ENCODE data around the gene RELN.

Gene RELN

DNA sequence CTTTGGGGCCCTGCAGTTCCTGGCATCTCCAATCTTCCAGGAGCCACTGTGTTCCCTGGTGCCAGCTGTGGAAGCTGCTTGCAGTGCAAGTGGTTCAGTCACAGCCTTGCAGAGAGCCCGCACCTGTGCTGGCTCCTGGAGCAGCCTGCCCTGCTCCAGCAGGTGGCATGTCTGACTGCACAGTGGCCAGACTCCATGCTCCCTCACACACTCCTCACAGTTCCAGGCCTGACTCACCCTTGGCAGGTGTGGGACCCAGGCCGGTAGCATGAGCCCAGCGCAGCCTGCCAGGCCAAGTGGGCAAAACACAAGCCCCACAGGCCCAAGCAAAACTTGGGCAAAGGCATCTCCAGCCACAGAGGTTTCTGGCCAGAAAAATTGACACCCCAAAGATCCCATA, 33.6 kb upstream of the RELN start:
- TF ChIP-seq, protein P1, sequence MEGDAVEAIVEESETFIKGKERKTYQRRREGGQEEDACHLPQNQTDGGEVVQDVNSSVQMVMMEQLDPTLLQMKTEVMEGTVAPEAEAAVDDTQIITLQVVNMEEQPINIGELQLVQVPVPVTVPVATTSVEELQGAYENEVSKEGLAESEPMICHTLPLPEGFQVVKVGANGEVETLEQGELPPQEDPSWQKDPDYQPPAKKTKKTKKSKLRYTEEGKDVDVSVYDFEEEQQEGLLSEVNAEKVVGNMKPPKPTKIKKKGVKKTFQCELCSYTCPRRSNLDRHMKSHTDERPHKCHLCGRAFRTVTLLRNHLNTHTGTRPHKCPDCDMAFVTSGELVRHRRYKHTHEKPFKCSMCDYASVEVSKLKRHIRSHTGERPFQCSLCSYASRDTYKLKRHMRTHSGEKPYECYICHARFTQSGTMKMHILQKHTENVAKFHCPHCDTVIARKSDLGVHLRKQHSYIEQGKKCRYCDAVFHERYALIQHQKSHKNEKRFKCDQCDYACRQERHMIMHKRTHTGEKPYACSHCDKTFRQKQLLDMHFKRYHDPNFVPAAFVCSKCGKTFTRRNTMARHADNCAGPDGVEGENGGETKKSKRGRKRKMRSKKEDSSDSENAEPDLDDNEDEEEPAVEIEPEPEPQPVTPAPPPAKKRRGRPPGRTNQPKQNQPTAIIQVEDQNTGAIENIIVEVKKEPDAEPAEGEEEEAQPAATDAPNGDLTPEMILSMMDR (IDR thresholded peaks at IDR 0.05), result no peak

DNA sequence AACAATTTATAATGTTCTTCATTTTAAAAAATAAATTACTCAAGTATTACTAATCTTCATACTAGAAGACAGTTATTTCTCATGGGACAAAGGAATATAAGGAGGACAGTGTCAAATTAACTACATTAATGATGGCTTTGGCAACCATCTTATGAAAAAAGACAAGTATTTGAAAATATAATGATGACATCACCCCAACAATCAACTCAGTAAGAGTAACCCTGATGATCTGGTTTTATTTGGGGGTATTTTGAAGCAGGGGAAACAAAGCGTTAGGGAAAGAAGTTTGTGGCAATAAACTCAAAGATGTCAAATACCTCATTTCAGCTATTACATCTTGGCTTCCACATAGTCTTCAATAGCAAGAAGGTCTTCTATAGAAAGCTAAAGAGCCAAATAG, 29.0 kb upstream of the RELN start:
- TF ChIP-seq, protein P1 (IDR thresholded peaks at IDR 0.05), result no peak

DNA sequence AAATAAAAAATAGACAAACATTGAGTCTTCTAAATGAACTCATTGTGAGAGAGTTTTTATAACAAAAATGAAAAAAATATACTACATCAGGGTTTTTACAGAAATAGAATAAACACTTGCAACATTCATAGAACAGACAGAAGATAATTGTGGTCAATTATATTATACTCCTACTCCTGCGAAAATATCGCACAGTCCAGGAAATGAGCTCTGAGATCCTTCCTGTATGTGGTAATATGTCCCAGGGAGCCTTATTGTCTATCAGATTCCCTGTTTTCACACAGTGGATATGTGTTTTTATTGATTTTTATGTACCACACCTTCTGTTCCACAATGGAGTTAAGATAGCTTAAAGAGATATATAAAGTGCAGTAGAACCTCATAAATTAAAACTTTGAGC, 27.5 kb upstream of the RELN start:
- TF ChIP-seq, protein P1 (IDR thresholded peaks at IDR 0.05), result no peak

DNA sequence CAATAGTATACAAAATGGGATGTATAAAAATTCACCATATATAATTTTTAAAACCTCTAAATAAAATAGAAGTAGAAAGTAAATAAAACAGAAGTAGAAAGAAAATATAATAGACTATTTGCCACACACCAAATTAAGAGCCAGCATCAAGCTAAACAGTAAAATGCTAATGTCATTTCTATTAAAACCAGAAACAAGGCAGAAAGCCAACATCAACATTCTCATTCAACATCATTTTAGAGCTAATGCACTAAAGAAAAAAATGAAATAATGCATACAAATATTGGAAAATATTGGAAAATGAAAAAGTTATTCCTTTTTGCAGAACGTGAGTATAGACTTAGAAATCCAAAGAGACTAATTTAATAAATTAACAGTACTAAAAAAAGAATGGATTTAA, 23.4 kb upstream of the RELN start:
- TF ChIP-seq, protein P1 (IDR thresholded peaks at IDR 0.05), result no peak

DNA sequence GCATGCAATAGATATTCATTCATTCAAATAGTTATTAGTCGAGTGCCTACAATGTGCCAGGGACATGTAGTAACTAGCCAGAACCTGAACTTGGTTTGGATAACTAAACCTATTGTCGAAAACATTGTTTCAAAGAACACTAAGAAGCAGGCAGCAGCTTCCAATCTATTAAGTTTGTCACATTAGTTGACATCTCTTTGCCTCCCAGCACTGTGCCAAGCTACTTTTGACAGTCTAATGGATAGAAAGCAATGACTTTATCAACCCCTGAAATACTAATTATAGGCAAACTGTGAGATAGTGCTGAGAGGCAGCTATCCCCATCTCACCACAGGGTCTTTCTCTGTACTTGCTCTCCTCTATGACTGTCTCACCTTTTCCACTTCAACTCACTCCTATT, 22.4 kb upstream of the RELN start:
- TF ChIP-seq, protein P1 (IDR thresholded peaks at IDR 0.05), result no peak

DNA sequence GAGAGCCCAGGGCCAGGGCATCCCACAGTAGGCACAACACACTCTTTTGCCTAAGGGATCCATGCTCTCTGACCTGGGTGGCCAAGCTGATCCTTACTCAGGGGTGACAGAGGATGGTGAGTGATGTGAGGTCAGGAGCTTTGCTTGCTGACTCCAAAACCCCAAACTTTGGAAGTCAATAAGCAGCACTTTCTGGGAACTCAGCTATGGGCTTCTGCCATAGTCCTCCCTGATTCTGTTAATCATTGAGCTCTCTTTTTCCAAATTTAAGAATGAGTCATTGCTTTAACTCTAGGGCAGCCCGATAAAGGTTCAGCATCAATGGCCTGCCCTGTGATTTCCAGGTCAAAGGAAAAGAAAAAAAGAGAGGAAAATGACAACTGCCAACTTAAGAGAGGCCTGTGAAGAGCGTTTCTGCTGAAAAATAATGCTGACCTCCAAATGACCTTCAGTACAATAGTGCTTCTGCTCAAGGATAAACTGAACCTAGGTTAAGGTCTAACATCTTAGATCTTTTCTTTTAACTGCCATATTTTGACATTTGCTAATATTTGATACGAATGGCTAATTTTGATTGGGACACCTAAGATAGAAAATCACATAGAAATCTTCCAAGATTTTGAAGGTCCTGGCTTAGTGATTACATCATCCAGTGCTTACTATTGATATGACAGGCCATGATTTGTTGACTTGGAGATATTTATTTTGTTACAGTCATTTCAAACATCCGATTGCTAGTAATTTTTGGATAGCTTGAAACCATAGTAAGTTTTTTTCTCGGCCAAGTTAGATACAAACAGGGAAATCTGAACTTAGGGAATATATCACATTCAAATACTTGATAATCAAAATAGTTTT, 20.8 kb upstream of the RELN start:
- TF ChIP-seq, protein P1 (IDR thresholded peaks at IDR 0.05), result no peak

DNA sequence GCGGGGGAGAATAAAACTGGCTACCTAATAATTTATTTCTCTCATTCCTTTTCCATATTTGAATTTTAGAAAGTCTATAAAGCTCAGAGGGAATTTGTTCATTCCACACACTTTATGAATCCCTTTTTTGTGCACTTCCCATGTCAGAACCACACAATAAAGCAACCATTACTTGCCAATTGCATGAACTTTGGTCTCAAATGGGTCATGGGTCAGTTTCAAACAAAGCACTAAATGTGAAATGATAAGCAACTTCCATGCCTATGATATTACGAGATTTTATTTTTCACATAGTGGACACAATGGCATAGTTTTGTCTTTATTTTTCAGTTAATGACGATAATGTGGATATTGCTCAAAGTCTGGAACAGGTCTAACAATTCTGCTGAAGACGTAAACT, 18.6 kb upstream of the RELN start:
- TF ChIP-seq, protein P1 (IDR thresholded peaks at IDR 0.05), result no peak
